ENCODE measurements around the gene GATD1.

GRCh38 chr11:778976-779954 lies 2.0 kb upstream of the GATD1 start:
- TF ChIP-seq, protein P1, sequence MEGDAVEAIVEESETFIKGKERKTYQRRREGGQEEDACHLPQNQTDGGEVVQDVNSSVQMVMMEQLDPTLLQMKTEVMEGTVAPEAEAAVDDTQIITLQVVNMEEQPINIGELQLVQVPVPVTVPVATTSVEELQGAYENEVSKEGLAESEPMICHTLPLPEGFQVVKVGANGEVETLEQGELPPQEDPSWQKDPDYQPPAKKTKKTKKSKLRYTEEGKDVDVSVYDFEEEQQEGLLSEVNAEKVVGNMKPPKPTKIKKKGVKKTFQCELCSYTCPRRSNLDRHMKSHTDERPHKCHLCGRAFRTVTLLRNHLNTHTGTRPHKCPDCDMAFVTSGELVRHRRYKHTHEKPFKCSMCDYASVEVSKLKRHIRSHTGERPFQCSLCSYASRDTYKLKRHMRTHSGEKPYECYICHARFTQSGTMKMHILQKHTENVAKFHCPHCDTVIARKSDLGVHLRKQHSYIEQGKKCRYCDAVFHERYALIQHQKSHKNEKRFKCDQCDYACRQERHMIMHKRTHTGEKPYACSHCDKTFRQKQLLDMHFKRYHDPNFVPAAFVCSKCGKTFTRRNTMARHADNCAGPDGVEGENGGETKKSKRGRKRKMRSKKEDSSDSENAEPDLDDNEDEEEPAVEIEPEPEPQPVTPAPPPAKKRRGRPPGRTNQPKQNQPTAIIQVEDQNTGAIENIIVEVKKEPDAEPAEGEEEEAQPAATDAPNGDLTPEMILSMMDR (IDR thresholded peaks at IDR 0.05), result no peak
- TF ChIP-seq POLR2A (IDR thresholded peaks at IDR 0.05) (no peak), POLR2AphosphoS5 (IDR thresholded peaks at IDR 0.05) (no peak), EP300 (IDR thresholded peaks at IDR 0.05) (no peak)

Measured in stomach (tissue), 4 donors.